ENCODE data around the gene F2RL3.

The F2RL3 gene

GRCh38 chr19:16896146-16897028, 7.6 kb downstream of the F2RL3 start:
- DNase-seq, result no peak

- DNase-seq, result peak; percentile 61
Observed at GRCh38 chr19:16897029-16897855, 8.4 kb downstream of the F2RL3 start.

- no peak for DNase-seq
Observed at GRCh38 chr19:16897856-16898161, 9.0 kb downstream of the F2RL3 start.

GRCh38 chr19:16898361-16899015, 9.7 kb downstream of the F2RL3 start:
- no peak for DNase-seq

GRCh38 chr19:16899566-16900075, 10.8 kb downstream of the F2RL3 start:
- no peak for DNase-seq

GRCh38 chr19:16901491-16902175, 12.8 kb downstream of the F2RL3 start:
- DNase-seq, result no peak

- DNase-seq, result no peak
Observed at GRCh38 chr19:16902545-16902944, 13.7 kb downstream of the F2RL3 start.

- DNase-seq, result no peak
Observed at GRCh38 chr19:16903347-16903746, 14.5 kb downstream of the F2RL3 start.

GRCh38 chr19:16904599-16904998, 15.8 kb downstream of the F2RL3 start:
- DNase-seq, result no peak

- DNase-seq, result no peak
Observed at GRCh38 chr19:16908759-16909158, 20.0 kb downstream of the F2RL3 start.

- DNase-seq, result no peak
Observed at GRCh38 chr19:16911046-16911445, 22.2 kb downstream of the F2RL3 start.

- DNase-seq, result no peak
Observed at GRCh38 chr19:16912780-16913179, 24.0 kb downstream of the F2RL3 start.

GRCh38 chr19:16914421-16914820, 25.6 kb downstream of the F2RL3 start:
- DNase-seq, result no peak

- DNase-seq, result no peak
Observed at GRCh38 chr19:16915135-16915534, 26.3 kb downstream of the F2RL3 start.

GRCh38 chr19:16915734-16916133, 26.9 kb downstream of the F2RL3 start:
- no peak for DNase-seq

GRCh38 chr19:16917401-16917800, 28.6 kb downstream of the F2RL3 start:
- DNase-seq, result no peak

GRCh38 chr19:16919496-16919895, 30.7 kb downstream of the F2RL3 start:
- DNase-seq, result no peak

GRCh38 chr19:16920816-16921529, 32.2 kb downstream of the F2RL3 start:
- no peak for DNase-seq

GRCh38 chr19:16921766-16922591, 33.2 kb downstream of the F2RL3 start:
- no peak for DNase-seq

GRCh38 chr19:16922592-16922934, 33.8 kb downstream of the F2RL3 start:
- DNase-seq, result no peak

- DNase-seq, result no peak
Observed at GRCh38 chr19:16922949-16923348, 34.1 kb downstream of the F2RL3 start.

Data from stimulated activated CD4-positive, alpha-beta T cell treated with anti-CD3 and anti-CD28 coated beads, Interleukin-4, amount 100 ng/mL, for 24 hours (primary cell).